GM12865 (cell line): Measurements from ENCODE around the gene KCTD12.
A peak's percentile ranks its signal among the peaks of the same experiment; 100 is the strongest.

ENCODE experiments used
- DNase-seq: peaks from one replicate; pipeline ENCODE4 v3.0.0; 2010; ENCODE audit warnings: low read depth
- H3K4me3 ChIP-seq: 2 replicates; pipeline ENCODE4 v1.5.1; 2011; ENCODE audit warnings: mild to moderate bottlenecking, low read depth, low read length, control low read depth
- CTCF ChIP-seq: IDR thresholded peaks from 2 replicates; pipeline ENCODE4 v1.5.1; 2011; ENCODE audit warnings: low read length, control low read depth, low read depth, inconsistent platforms; ENCODE audit not compliant: insufficient read depth; ENCODE audit errors: missing control alignments

The KCTD12 gene

GRCh38 chr13:76886292-76887075 is at the start of gene KCTD12:
TSS of gene KCTD12 (minus strand) at chr13:76886405. CDS start at chr13:76886148, 257 bp downstream.
- peak; percentile 92 for DNase-seq
- peak; percentile 37 for TF ChIP-seq CTCF
- peak within 1 kb of the TSS; percentile 81 for H3K4me3 ChIP-seq

GRCh38 chr13:76934671-76935070 is 48.5 kb upstream of the KCTD12 start:
- no peak for TF ChIP-seq CTCF
- no peak overlapping the region for H3K4me3 ChIP-seq
- no peak for DNase-seq

- no peak for TF ChIP-seq CTCF
- DNase-seq, result no peak
- H3K4me3 ChIP-seq, result no peak overlapping the region
These were observed 45.9 kb upstream of the KCTD12 start for GRCh38 chr13:76932076-76932475.

- TF ChIP-seq CTCF, result no peak
- H3K4me3 ChIP-seq, result no peak overlapping the region
- DNase-seq, result no peak
These were observed 43.7 kb upstream of the KCTD12 start for GRCh38 chr13:76929851-76930374.

GRCh38 chr13:76929320-76929719 is 43.1 kb upstream of the KCTD12 start:
- no peak overlapping the region for H3K4me3 ChIP-seq
- TF ChIP-seq CTCF, result no peak
- no peak for DNase-seq

GRCh38 chr13:76928456-76928855 is 42.3 kb upstream of the KCTD12 start:
- no peak for TF ChIP-seq CTCF

GRCh38 chr13:76927955-76928354 is 41.8 kb upstream of the KCTD12 start:
- no peak for TF ChIP-seq CTCF
- no peak overlapping the region for H3K4me3 ChIP-seq
- DNase-seq, result no peak

More at GRCh38 chr13:76928456-76928855, 42.3 kb upstream of the KCTD12 start:
- H3K4me3 ChIP-seq, result no peak overlapping the region
- no peak for DNase-seq
